ENCODE measurements around the gene RGS12.
A peak's percentile ranks its signal among the peaks of the same experiment; 100 is the strongest.

Gene RGS12

DNA sequence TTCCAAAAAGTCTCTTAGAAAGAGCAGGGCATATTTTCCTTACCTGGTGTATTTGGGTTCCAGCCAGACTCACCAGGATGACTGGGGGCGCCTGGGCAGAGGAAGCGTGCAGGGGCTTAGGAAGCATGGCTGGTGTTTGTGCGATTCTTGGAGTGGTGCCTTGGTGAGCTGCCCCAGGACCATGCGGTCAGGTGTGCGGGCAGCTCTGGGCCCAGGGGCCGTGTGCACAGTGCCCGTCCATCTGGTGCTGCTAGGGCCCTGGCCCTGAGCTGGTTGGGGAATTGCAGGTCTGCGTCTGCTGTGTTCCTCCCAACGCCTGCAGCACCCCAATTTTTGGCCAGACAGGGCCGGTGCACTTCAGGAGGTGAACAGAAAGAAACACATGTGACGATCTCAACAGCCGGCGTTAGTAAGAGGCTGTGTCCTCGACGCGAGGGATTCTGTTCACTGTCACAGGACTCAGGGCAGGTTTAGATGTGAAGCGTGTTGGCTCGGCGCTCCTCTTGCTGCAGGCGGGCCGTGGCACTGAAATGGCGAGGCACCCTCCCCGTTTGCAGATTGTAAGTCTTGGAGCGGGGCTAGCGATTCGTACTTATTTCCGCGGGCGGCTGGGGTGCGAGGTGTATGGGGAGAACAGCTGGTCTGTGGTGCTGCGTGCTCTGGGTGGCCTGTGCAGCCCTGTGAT lies 15.2 kb downstream of the RGS12 start:
- peak; percentile 14 to 58 for DNase-seq
- peaks cover 0 to 19% (median 10%) of the 10 kb centered on the region in 4 donors for H3K4me1 ChIP-seq
- TF ChIP-seq CTCF (IDR thresholded peaks at IDR 0.05), result no peak
- H3K9me3 ChIP-seq, result no peaks in the 10 kb centered on the region
- no peak overlapping the region for H3K4me3 ChIP-seq
- intact Hi-C loops (cut with DNase I; ENCODE audit: low total_unique reads), result no loop called here
- H3K27me3 ChIP-seq, result no peaks in the 10 kb centered on the region
- no peak overlapping the region for H3K27ac ChIP-seq
- no peaks in the 10 kb centered on the region for H3K36me3 ChIP-seq

- Histone ChIP-seq H3K9me3 (no peaks in the 10 kb centered on the region), H3K4me3 (no peak overlapping the region), H3K36me3 (no peaks in the 10 kb centered on the region), H3K4me1 (peaks cover 0 to 19% (median 10%) of the 10 kb centered on the region in 4 donors), H3K27me3 (no peaks in the 10 kb centered on the region), H3K27ac (no peak overlapping the region)
- intact Hi-C loops (cut with DNase I; ENCODE audit: low total_unique reads), result no loop called here
- peak; percentile 6 to 25 for DNase-seq
- TF ChIP-seq CTCF (IDR thresholded peaks at IDR 0.05), result no peak
Observed at GRCh38 chr4:3308691-3309090, 15.9 kb downstream of the RGS12 start.

DNA sequence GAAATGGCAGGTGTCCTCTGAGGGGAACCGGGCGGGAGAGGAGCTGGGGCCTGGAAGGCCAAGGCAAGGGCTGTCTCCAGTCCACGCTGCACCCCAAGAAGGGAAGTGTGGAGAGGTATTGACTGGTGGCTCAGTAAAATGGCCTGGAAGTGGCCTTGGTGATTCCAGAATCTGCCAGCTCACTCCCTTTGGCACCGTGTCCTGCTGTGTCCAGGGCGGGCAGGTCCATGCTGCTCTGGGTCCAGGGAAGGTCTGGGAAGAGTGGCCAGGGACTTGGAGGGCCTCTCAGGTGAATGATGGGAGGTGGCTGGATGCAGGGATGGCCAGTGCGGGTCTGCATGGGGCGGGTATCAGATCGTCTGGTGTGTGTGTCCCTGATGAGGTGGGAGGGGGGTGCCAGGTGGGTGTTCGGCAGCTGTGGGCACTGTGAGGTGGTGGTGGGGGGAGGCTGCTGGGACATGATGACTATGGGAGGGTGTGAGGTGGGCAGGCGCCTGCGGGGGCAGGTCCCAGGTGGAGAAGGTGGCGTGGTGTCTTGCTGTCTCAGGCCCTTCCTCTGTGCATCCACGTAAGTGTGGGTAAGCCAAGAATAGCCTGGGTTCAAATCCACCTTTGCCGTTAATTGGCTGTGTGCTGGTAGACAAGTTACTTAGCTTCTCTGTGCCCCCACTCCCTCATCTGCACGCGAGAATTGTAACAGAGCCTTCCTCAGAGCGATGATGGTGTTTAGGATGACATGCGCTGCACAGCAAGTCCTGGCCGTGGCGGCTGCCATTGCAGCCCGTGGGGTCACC lies 17.7 kb downstream of the RGS12 start:
- Histone ChIP-seq H3K27ac (no peak overlapping the region), H3K4me3 (no peak overlapping the region), H3K4me1 (peaks cover 0 to 7% (median 0%) of the 10 kb centered on the region in 4 donors), H3K9me3 (no peaks in the 10 kb centered on the region), H3K36me3 (peaks cover 0 to 3% (median 3%) of the 10 kb centered on the region in 3 donors), H3K27me3 (no peaks in the 10 kb centered on the region)
- no peak for TF ChIP-seq CTCF (IDR thresholded peaks at IDR 0.05)
- intact Hi-C loops (cut with DNase I; ENCODE audit: low total_unique reads), result no loop called here
- peak in 1 of 2 donors; percentile 52 for DNase-seq

GRCh38 chr4:3311095-3311372 lies 18.2 kb downstream of the RGS12 start:
- Histone ChIP-seq H3K4me3 (no peak overlapping the region), H3K36me3 (peaks cover 0 to 5% (median 4%) of the 10 kb centered on the region in 3 donors), H3K9me3 (no peaks in the 10 kb centered on the region), H3K4me1 (peaks cover 0 to 1% (median 0%) of the 10 kb centered on the region in 4 donors), H3K27ac (no peak overlapping the region), H3K27me3 (no peaks in the 10 kb centered on the region)
- DNase-seq, result peak; percentile 11 to 31
- no peak for TF ChIP-seq CTCF (IDR thresholded peaks at IDR 0.05)
- intact Hi-C loops (cut with DNase I; ENCODE audit: low total_unique reads), result no loop called here

GRCh38 chr4:3311489-3312171 lies 18.8 kb downstream of the RGS12 start:
- intact Hi-C loops (cut with DNase I; ENCODE audit: low total_unique reads), result no loop called here

More at GRCh38 chr4:3311489-3312171, 18.8 kb downstream of the RGS12 start:
- peak in 1 of 2 donors; percentile 39 for DNase-seq
- Histone ChIP-seq H3K27me3 (no peaks in the 10 kb centered on the region), H3K4me1 (no peaks in the 10 kb centered on the region), H3K36me3 (peaks cover 6 to 10% (median 8%) of the 10 kb centered on the region in 3 donors), H3K4me3 (no peak overlapping the region), H3K27ac (no peak overlapping the region), H3K9me3 (no peaks in the 10 kb centered on the region)
- TF ChIP-seq CTCF (IDR thresholded peaks at IDR 0.05), result no peak

Measured in tibial artery (tissue), 4 donors.